HG02870 (cell line): ENCODE measurements around the gene HTD2.
A peak's percentile ranks its signal among the peaks of the same experiment; 100 is the strongest.

Source experiments
- ATAC-seq: cut with Tn5 transposase; IDR thresholded peaks from one replicate; pipeline ENCODE4 v1.9.1; 2021; ENCODE audit warnings: mild to moderate bottlenecking, moderate library complexity; ENCODE audit not compliant: unreplicated experiment

The HTD2 gene

DNA sequence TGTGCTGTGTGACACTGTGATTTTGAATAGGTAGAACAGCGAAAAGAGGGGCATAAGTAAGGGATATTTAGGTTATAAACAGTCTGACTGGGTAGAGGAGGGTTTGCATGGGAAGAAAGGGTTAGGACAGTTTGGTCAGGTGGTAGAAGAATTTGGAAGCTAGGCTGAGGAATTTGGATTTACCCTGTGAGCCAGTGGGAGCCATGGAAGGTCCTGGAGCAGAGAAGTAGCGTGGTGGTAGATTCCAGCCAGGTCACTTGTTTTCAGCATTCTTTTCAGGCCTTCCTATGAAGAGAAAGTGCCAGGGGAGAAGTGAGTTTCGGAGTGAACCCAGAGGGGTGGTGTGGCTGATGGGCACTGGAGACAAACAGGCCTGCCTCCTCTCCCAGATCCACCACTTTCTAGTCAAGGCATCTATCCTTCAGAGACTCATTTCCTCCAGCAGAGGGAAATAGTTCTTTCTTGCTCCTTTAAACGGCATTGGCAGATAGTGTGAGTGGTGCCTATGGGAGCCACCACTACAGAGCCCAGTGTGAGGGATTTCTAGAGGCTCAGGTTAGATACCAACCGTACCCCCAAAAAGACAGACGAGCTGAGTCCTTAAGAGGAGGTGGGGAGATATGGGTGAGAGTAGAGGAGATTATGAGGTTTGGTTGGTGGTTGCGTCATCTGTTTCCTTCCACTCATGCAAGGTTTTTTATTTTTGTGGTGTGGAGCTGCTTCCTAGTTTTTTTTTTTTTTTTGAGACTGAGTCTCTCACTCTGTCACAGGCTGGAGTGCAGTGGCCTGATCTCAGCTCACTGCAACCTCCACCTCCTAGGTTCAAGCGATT lies 47.6 kb downstream of the HTD2 start:
- no peak for ATAC-seq

DNA sequence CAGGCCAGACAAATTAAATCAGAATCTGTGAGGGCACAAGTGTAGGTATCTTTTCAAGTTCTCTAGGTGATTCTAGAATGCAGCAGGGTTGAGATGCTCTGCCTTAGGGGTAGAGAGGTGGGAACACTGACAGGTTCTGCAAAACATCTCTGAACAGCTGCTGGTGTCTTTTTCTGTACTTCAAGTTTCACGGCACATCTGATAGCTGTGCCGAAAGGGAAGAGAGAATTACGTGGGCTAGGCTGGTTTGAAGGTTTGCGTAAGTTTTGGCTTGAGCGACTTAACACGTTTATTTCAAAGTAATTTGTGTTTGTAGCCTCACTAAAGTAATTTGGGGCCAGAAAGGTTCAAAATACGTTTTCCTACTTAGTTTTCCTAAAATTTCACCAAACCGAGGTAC lies 48.9 kb downstream of the HTD2 start:
- peak; percentile 57 for ATAC-seq

DNA sequence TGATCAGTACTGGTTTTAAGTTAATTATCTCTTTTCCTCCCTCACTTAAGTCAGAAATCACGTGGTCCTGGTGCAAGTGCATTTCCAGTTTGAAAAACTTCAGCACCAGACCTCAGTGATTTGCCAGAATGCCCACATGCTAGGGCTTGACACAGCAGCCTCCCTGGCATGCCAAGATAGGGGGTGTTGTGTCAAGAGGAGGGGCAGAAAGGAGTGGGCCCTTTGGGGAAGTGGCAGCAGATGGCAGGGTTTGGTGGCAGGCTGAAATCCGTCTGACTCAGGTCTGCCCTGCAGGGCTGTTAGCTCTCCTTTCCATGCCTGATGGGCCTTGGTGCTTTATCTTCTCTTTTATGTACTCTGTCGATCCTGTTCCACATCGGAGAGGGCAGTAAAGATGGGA lies 49.7 kb downstream of the HTD2 start:
- ATAC-seq = no peak

DNA sequence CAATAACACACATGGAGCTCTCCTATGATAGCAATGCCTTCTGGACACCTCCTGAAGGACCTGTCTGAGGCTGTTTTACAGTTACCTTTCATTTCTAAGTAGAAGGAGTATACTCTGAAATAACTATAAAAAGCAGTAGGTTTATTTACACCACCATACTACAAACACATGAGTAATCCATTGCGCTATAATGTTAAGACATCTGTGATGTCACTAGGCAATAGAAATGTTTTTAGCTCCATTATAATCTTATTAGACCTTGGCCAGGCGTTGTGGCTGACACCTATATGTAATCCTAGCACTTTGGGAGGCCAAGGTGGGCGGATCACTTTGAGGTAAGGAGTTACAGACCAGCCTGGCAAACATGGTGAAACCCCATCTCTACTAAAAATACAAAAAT lies 51.1 kb downstream of the HTD2 start:
- ATAC-seq = no peak

DNA sequence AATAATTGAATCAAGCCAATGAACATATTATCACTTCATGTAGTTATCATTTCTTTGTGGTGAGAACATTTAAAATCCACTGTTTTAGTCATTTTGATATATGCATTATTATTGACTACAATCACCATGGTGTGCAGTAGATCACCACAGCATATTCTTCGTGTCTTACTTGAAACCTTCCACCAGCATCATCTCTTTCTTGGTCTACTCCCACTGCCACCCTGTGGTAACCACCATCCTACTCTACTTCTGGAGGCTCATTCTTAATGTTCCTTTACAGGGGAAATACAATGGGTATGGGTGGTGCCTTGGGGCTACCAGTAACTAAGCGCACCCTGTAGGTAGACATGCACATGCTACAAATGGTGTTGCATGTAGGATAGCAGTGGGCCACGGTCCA lies 51.8 kb downstream of the HTD2 start:
- no peak for ATAC-seq

DNA sequence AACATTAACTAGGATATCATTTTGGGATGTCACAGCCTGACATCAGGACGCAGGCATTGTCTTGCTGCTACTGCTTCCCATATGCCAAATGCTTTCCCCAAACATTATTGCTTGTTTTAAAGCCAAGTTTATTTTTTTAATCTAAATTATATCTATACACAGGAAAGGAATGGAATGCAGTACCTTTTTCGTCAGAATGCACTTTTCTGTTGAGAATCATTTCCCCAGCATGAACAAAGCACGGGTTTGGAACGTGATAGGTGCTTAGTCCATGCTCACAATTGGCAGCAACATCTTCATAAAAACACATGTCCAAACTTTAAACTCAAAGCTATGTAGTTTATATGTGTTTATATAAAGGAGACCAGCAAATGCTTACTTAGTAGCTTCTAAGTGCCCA lies 52.5 kb downstream of the HTD2 start:
- ATAC-seq = no peak

DNA sequence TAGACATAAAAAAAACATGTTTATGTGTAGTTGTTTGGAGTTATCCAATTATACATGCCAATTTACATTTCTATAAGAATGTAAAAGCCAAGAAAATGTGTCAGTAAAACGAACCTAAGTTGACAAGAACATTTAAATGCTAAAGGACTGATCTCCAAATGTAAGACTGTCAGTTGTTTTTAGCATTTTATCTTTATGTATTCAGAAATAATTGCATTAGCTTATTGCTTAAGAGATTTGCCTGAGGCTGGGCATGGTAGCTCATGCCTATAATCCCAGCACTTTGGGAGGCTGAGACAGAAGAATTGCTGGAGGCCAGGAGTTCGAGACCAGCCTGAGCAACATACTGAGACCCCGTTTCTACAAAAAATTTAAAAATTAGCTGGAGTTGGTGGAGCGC lies 53.3 kb downstream of the HTD2 start:
- no peak for ATAC-seq

DNA sequence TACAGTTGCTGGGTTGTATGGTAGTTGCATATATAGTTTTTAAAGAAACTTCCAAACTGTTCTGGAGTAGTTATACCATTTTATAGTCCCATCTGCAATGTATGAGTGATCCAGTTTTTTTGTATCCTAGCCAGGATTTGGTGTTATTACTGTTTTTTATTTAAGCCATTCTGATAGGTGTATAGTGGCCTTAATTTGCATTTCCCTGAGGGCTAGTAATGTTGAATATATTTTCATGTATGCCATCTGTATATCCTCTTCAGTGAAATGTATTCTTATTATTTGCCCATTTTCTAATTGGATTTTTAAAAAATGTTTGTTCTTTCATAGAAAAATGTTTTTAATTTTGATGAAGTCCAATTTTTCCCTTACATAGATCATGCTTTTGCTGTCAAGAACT lies 55.5 kb downstream of the HTD2 start:
- ATAC-seq = no peak

DNA sequence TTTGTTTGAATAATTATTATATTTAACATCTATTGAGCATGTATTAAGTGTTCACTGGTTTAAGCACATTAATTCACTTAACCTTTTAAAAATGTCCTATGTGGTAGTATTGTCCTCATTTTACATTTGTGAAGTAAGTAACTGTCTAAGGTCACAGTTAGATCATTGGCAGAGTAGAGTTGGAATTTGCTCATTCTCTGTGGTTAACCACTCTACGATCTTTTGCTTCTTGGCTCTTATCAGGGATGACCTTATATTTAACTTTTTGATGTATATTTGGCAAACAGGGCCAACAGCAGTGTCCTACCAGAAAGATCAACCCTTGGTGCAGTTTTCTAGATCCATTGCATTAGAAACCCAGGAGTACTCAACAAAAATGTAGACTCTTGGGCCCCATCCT lies 60.4 kb downstream of the HTD2 start:
- ATAC-seq = no peak

DNA sequence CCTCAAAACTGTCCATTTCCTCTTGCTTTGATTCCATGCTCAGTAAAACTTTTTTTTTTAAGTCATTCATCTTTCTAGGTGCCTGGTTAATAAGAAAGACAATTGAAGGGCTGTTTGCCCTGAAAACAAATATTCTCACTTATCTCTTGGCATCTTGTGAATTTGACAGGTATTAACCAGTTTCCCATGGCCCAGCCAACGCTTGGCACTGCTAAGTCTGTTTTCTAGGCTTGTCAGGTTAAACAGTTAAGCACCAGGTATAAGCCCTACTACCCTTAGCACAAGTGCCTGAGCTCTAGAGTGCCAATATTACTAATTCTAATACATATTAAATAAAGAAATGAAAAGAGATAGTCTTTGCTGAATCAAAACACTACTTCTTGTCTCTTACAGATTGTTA lies 62.7 kb downstream of the HTD2 start:
- ATAC-seq = no peak
